ENCODE measurements around the gene RBM17. TPM values are rescaled to one million over a fixed set of nuclear protein-coding genes. Genes with fewer than 3 reads are reported as not detected.

The RBM17 gene
- total and polyA plus RNA-seq, 4 donors = 16.5 to 44.8 (median 34.1) TPM

DNA sequence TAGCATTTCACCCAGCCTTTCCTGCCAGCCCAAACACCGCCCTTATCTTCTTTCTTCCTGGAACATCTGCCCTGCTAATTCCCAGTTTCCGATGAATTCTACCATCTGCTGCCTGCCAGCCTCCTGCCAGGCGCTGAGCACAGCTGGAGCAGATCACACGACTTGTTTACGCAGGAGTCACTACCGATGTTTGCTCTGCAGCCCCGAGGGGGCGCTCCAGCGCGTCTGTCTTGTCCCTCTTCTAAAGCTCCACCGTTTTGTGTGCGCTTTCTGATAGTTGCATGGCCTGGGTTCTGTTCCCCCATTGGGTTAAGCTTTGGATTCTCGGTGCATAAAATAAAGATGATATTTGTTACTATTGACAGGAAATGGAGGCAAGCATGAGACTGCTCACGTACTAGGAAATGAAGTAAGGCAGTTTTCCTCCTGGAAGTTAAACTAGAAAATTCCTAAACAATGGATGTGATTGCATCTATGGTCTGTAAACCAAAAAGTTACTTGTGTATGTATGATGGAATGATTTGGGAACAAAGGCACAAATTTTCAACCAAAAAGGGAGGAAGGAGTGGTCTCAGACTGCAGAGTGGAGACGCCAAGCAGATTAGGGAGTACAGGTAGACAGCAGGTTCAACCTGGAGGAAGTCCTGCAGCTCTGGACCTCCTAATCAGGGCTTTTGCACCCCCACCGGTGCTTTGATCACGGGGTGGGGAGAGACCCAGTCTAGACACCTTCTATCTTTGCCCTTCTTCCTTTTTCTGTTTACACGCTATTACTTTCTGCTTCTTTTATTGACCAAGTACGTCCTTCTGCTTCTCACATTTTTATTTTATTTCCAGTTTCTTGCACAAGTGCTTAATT lies 2.2 kb upstream of the RBM17 start:
- Histone ChIP-seq H3K27me3 (ENCODE audit: control insufficient read depth in 4 of 4, insufficient read depth in 4 of 4, low read length in 3 of 4) (no peaks in the 10 kb centered on the region), H3K9ac (ENCODE audit: low read depth in 1 of 2, low read length in 2 of 2) (peak overlapping the region in 1 of 2 donors; percentile 29), H3K36me3 (ENCODE audit: control insufficient read depth in 4 of 4, insufficient read depth in 3 of 4, low read depth in 1 of 4, low read length in 3 of 4) (no peaks in the 10 kb centered on the region), H3K4me1 (ENCODE audit: control insufficient read depth in 4 of 4, insufficient read depth in 4 of 4, low read length in 3 of 4) (peaks cover 1 to 30% (median 22%) of the 10 kb centered on the region in 4 donors), H3K27ac (ENCODE audit: low read depth in 1 of 2, low read length in 2 of 2) (peak overlapping the region; percentile 53 to 59), H3K4me3 (ENCODE audit: low read depth in 1 of 3, low read length in 3 of 3) (no peak overlapping the region), H3K9me3 (ENCODE audit: control insufficient read depth in 4 of 4, low read length in 3 of 4) (no peaks in the 10 kb centered on the region)
- peak; percentile 86 for DNase-seq (ENCODE audit: low spot score)
- 17% methylated on average over 19 of the region's 19 CpGs for WGBS
- TF ChIP-seq, protein P1, sequence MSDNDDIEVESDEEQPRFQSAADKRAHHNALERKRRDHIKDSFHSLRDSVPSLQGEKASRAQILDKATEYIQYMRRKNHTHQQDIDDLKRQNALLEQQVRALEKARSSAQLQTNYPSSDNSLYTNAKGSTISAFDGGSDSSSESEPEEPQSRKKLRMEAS (IDR thresholded peaks at IDR 0.05) = peak; percentile 45
- TF ChIP-seq HNF4G (IDR thresholded peaks at IDR 0.05) (no peak), RAD21 (IDR thresholded peaks at IDR 0.05) (peak; percentile 83 to 88), EGR1 (IDR thresholded peaks at IDR 0.05; ENCODE audit: low read depth in 2 of 2) (no peak), GABPA (IDR thresholded peaks at IDR 0.05 in 1 of 2, conservative IDR thresholded peaks at IDR 0.05 in 1 of 2) (no peak), JUND (IDR thresholded peaks at IDR 0.05) (no peak), HNF4A (conservative IDR thresholded peaks at IDR 0.05) (peak; percentile 8 to 23), FOXA1 (IDR thresholded peaks at IDR 0.05) (no peak), SP1 (IDR thresholded peaks at IDR 0.05) (peak; percentile 52), RXRA (IDR thresholded peaks at IDR 0.05) (peak; percentile 46), NR2F2 (IDR thresholded peaks at IDR 0.05) (peak; percentile 76), FOXA2 (IDR thresholded peaks at IDR 0.05) (peak; percentile 70), TAF1 (conservative IDR thresholded peaks at IDR 0.05) (no peak), YY1 (IDR thresholded peaks at IDR 0.05) (peak; percentile 65)
- TF ChIP-seq, protein P2, sequence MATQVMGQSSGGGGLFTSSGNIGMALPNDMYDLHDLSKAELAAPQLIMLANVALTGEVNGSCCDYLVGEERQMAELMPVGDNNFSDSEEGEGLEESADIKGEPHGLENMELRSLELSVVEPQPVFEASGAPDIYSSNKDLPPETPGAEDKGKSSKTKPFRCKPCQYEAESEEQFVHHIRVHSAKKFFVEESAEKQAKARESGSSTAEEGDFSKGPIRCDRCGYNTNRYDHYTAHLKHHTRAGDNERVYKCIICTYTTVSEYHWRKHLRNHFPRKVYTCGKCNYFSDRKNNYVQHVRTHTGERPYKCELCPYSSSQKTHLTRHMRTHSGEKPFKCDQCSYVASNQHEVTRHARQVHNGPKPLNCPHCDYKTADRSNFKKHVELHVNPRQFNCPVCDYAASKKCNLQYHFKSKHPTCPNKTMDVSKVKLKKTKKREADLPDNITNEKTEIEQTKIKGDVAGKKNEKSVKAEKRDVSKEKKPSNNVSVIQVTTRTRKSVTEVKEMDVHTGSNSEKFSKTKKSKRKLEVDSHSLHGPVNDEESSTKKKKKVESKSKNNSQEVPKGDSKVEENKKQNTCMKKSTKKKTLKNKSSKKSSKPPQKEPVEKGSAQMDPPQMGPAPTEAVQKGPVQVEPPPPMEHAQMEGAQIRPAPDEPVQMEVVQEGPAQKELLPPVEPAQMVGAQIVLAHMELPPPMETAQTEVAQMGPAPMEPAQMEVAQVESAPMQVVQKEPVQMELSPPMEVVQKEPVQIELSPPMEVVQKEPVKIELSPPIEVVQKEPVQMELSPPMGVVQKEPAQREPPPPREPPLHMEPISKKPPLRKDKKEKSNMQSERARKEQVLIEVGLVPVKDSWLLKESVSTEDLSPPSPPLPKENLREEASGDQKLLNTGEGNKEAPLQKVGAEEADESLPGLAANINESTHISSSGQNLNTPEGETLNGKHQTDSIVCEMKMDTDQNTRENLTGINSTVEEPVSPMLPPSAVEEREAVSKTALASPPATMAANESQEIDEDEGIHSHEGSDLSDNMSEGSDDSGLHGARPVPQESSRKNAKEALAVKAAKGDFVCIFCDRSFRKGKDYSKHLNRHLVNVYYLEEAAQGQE (IDR thresholded peaks at IDR 0.05) = no peak
- TF ChIP-seq, protein P3, sequence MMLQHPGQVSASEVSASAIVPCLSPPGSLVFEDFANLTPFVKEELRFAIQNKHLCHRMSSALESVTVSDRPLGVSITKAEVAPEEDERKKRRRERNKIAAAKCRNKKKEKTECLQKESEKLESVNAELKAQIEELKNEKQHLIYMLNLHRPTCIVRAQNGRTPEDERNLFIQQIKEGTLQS (IDR thresholded peaks at IDR 0.05) = no peak
- TF ChIP-seq, protein P4, sequence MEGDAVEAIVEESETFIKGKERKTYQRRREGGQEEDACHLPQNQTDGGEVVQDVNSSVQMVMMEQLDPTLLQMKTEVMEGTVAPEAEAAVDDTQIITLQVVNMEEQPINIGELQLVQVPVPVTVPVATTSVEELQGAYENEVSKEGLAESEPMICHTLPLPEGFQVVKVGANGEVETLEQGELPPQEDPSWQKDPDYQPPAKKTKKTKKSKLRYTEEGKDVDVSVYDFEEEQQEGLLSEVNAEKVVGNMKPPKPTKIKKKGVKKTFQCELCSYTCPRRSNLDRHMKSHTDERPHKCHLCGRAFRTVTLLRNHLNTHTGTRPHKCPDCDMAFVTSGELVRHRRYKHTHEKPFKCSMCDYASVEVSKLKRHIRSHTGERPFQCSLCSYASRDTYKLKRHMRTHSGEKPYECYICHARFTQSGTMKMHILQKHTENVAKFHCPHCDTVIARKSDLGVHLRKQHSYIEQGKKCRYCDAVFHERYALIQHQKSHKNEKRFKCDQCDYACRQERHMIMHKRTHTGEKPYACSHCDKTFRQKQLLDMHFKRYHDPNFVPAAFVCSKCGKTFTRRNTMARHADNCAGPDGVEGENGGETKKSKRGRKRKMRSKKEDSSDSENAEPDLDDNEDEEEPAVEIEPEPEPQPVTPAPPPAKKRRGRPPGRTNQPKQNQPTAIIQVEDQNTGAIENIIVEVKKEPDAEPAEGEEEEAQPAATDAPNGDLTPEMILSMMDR (IDR thresholded peaks at IDR 0.05; ENCODE audit: low read depth, low read length, missing input control) = peak; percentile 73
- TF ChIP-seq, protein P5, sequence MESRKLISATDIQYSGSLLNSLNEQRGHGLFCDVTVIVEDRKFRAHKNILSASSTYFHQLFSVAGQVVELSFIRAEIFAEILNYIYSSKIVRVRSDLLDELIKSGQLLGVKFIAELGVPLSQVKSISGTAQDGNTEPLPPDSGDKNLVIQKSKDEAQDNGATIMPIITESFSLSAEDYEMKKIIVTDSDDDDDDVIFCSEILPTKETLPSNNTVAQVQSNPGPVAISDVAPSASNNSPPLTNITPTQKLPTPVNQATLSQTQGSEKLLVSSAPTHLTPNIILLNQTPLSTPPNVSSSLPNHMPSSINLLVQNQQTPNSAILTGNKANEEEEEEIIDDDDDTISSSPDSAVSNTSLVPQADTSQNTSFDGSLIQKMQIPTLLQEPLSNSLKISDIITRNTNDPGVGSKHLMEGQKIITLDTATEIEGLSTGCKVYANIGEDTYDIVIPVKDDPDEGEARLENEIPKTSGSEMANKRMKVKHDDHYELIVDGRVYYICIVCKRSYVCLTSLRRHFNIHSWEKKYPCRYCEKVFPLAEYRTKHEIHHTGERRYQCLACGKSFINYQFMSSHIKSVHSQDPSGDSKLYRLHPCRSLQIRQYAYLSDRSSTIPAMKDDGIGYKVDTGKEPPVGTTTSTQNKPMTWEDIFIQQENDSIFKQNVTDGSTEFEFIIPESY (IDR thresholded peaks at IDR 0.05) = no peak
